SK-N-SH treated with all-trans-retinoic acid at 6 μM for 48 hours (cell line): ENCODE measurements around the gene EVI5.

ENCODE experiments used
- ATAC-seq: fragments of 200-7000 bp; cut with Tn5 transposase; 3 replicates; pipeline ENCODE4 v1.9.1; 2020; ENCODE audit warnings: mild to moderate bottlenecking, moderate library complexity
- ARNTL ChIP-seq: fragments of 450-650 bp; formaldehyde crosslinking; IDR thresholded peaks from 2 replicates; pipeline ENCODE4 v1.5.0; 2020; ENCODE audit warnings: low read depth, mild to moderate bottlenecking, moderate library complexity, borderline replicate concordance
- BACH2 ChIP-seq: fragments of 250-450 bp; sonication (Bioruptor Pico); IDR thresholded peaks from 2 replicates; pipeline ENCODE4 v1.9.0; 2021; ENCODE audit warnings: mild to moderate bottlenecking, borderline replicate concordance
- CSDC2 ChIP-seq: fragments of 250-450 bp; sonication (Bioruptor Pico); IDR thresholded peaks from 2 replicates; pipeline ENCODE4 v1.5.0; 2020; ENCODE audit warnings: mild to moderate bottlenecking, moderate library complexity
- ESRRG ChIP-seq: fragments of 250-450 bp; sonication (Bioruptor Pico); IDR thresholded peaks from 2 replicates; pipeline ENCODE4 v1.6.1; 2021; ENCODE audit warnings: mild to moderate bottlenecking
- GLIS3 ChIP-seq: fragments of 250-450 bp; sonication (Bioruptor Pico); IDR thresholded peaks from 2 replicates; pipeline ENCODE4 v1.5.0; 2020; ENCODE audit warnings: mild to moderate bottlenecking, moderate library complexity
- OSR1 ChIP-seq: fragments of 250-450 bp; sonication (Bioruptor Pico); IDR thresholded peaks from 2 replicates; pipeline ENCODE4 v1.8.0; 2022; ENCODE audit warnings: moderate library complexity, mild to moderate bottlenecking, inconsistent platforms
- PPARA ChIP-seq: fragments of 250-450 bp; sonication (Bioruptor Pico); IDR thresholded peaks from 2 replicates; pipeline ENCODE4 v1.5.0; 2020; ENCODE audit warnings: mild to moderate bottlenecking, borderline replicate concordance
- RARB ChIP-seq: fragments of 250-450 bp; sonication (Bioruptor Pico); IDR thresholded peaks from 2 replicates; pipeline ENCODE4 v1.8.0; 2021; ENCODE audit warnings: mild to moderate bottlenecking, moderate library complexity
- SNAI2 ChIP-seq: fragments of 250-450 bp; sonication (Bioruptor Pico); IDR thresholded peaks from 2 replicates; pipeline ENCODE4 v1.5.0; 2020; ENCODE audit warnings: mild to moderate bottlenecking, moderate library complexity
- TCF4 ChIP-seq: fragments of 250-450 bp; sonication (Bioruptor Pico); IDR thresholded peaks from 2 replicates; pipeline ENCODE4 v1.8.0; 2021; ENCODE audit warnings: mild to moderate bottlenecking, moderate library complexity, borderline replicate concordance
- TOX ChIP-seq: fragments of 250-450 bp; sonication (Bioruptor Pico); IDR thresholded peaks from 2 replicates; pipeline ENCODE4 v1.8.0; 2021; ENCODE audit warnings: mild to moderate bottlenecking, moderate library complexity, borderline replicate concordance
- ZC3H10 ChIP-seq: fragments of 250-450 bp; sonication (Bioruptor Pico); IDR thresholded peaks from 2 replicates; pipeline ENCODE4 v1.5.1; 2021; ENCODE audit warnings: mild to moderate bottlenecking, moderate library complexity
- ZFP30 ChIP-seq: fragments of 450-650 bp; formaldehyde crosslinking; IDR thresholded peaks from 2 replicates; pipeline ENCODE4 v1.5.0; 2022; ENCODE audit warnings: mild to moderate bottlenecking, moderate library complexity
- ZNF565 ChIP-seq: fragments of 450-650 bp; formaldehyde crosslinking; conservative IDR thresholded peaks from 2 replicates; pipeline ENCODE4 v1.5.0; 2020; ENCODE audit warnings: low read depth, mild to moderate bottlenecking, moderate library complexity
- ZNF70 ChIP-seq: fragments of 450-650 bp; formaldehyde crosslinking; IDR thresholded peaks from 2 replicates; pipeline ENCODE4 v1.5.0; 2020; ENCODE audit warnings: mild to moderate bottlenecking, moderate library complexity
- TF ChIP-seq, protein P1 (sequence below): fragments of 250-450 bp; sonication (Bioruptor Pico); IDR thresholded peaks from 2 replicates; pipeline ENCODE4 v1.8.0; 2020; ENCODE audit warnings: mild to moderate bottlenecking, moderate library complexity, borderline replicate concordance
- TF ChIP-seq, protein P2 (sequence below): fragments of 250-450 bp; sonication (Bioruptor Pico); IDR thresholded peaks from 2 replicates; pipeline ENCODE4 v1.8.0; 2021; ENCODE audit warnings: low read depth, mild to moderate bottlenecking, moderate library complexity, borderline replicate concordance
- TF ChIP-seq, protein P3 (sequence below): fragments of 250-450 bp; sonication (Bioruptor Pico); IDR thresholded peaks from 2 replicates; pipeline ENCODE4 v1.5.0; 2020; ENCODE audit warnings: mild to moderate bottlenecking, moderate library complexity
- TF ChIP-seq, protein P4 (sequence below): fragments of 250-450 bp; sonication (Bioruptor Pico); IDR thresholded peaks from 2 replicates; pipeline ENCODE4 v1.5.1; 2021; ENCODE audit warnings: mild to moderate bottlenecking, moderate library complexity

Gene EVI5

DNA sequence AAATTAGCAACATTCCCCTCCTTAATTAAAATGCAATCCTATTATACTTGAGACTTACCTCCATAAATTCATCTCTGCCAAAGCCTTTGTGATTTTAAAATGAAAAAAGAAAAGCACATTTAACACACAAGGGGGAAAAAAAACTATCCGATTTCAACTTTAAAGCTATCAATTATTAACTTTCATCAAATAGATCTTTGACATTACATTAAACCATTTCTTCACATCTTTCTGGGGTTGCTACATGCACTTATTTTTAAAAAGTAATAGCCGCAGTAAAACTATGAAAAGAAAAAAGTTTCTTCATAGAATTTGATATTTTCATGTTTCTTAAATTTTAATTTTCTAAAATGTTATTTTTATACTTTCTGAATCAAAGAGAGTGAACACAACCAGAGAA is 71.0 kb downstream of the EVI5 start (continued):
- TF ChIP-seq ZNF565 (no peak), ZFP30 (CRISPR knock-in tag) (no peak), RARB (CRISPR knock-in tag) (no peak), GLIS3 (CRISPR knock-in tag) (no peak)

DNA sequence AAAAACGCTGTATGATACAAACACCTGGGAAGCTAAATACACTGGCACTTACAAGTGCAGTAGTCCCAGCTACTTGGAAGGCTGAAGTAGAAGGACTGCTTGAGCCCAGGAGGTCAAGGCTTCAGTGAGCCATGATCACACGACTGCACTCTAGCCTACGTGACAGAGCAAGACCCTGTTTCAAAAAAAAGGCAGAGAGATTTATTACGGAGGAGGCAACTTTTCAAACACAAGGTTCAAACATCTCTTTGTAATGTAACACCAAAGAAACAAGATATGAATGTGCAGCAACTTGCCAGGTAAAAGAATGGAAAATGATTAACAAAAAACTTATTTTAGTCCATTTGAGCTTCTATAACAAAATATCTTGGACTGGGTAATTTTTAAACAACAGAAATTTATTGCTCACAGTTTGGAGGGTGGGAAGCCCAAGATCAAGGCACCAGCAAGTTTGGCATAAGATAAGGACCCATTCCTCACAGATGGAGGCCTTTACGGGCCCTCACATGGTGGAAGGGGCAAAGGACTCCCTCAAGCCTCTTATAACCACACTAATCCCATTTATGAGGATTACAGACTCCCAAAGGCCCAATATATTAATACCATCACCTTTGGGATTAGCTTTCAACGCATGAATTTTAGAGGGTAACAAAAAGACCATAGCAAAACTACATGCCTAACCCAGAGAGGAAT is 73.3 kb downstream of the EVI5 start:
- no peak for ATAC-seq

DNA sequence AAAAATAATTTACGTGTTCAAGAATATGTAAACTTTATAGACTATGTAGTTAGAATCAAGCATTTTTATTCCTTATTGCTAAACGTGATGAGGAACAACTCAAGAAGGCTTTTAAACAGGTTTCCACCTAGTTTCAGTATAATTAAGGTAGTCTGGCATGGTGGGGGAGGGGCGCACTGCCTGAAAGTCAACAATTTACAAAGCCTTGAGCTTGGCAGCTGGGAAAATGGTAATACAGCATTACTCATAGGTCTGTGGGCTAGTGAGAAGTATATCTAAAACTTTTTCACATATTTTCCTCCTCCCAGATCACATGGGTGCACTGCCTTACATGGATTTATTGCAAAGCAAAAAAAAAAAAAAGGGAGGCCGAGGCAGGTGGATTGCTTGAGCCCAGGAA is 75.2 kb downstream of the EVI5 start:
- TF ChIP-seq BACH2 (CRISPR knock-in tag) (no peak), OSR1 (no peak), PPARA (no peak), SNAI2 (CRISPR knock-in tag) (no peak)
- TF ChIP-seq, protein P1, sequence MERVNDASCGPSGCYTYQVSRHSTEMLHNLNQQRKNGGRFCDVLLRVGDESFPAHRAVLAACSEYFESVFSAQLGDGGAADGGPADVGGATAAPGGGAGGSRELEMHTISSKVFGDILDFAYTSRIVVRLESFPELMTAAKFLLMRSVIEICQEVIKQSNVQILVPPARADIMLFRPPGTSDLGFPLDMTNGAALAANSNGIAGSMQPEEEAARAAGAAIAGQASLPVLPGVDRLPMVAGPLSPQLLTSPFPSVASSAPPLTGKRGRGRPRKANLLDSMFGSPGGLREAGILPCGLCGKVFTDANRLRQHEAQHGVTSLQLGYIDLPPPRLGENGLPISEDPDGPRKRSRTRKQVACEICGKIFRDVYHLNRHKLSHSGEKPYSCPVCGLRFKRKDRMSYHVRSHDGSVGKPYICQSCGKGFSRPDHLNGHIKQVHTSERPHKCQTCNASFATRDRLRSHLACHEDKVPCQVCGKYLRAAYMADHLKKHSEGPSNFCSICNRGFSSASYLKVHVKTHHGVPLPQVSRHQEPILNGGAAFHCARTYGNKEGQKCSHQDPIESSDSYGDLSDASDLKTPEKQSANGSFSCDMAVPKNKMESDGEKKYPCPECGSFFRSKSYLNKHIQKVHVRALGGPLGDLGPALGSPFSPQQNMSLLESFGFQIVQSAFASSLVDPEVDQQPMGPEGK (CRISPR knock-in tag), result no peak
- ATAC-seq, result no peak

More for the DNA sequence above, 73.3 kb downstream of the EVI5 start:
- TF ChIP-seq CSDC2 (CRISPR knock-in tag), result no peak
- TF ChIP-seq ZNF70 (CRISPR knock-in tag), result no peak
- TF ChIP-seq ARNTL (CRISPR knock-in tag), result no peak
- no peak for TF ChIP-seq OSR1
- no peak for TF ChIP-seq TCF4 (CRISPR knock-in tag)
- TF ChIP-seq, protein P2, sequence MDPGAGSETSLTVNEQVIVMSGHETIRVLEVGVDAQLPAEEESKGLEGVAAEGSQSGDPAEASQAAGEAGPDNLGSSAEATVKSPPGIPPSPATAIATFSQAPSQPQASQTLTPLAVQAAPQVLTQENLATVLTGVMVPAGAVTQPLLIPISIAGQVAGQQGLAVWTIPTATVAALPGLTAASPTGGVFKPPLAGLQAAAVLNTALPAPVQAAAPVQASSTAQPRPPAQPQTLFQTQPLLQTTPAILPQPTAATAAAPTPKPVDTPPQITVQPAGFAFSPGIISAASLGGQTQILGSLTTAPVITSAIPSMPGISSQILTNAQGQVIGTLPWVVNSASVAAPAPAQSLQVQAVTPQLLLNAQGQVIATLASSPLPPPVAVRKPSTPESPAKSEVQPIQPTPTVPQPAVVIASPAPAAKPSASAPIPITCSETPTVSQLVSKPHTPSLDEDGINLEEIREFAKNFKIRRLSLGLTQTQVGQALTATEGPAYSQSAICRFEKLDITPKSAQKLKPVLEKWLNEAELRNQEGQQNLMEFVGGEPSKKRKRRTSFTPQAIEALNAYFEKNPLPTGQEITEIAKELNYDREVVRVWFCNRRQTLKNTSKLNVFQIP (CRISPR knock-in tag), result no peak
- no peak for TF ChIP-seq ESRRG (CRISPR knock-in tag)
- no peak for TF ChIP-seq BACH2 (CRISPR knock-in tag)
- TF ChIP-seq SNAI2 (CRISPR knock-in tag), result no peak
- TF ChIP-seq RARB (CRISPR knock-in tag), result no peak
- no peak for TF ChIP-seq TOX
- TF ChIP-seq ZFP30 (CRISPR knock-in tag), result no peak
- no peak for TF ChIP-seq ZNF565
- no peak for TF ChIP-seq ZC3H10 (CRISPR knock-in tag)
- TF ChIP-seq, all 23 proteins: peak for 0

DNA sequence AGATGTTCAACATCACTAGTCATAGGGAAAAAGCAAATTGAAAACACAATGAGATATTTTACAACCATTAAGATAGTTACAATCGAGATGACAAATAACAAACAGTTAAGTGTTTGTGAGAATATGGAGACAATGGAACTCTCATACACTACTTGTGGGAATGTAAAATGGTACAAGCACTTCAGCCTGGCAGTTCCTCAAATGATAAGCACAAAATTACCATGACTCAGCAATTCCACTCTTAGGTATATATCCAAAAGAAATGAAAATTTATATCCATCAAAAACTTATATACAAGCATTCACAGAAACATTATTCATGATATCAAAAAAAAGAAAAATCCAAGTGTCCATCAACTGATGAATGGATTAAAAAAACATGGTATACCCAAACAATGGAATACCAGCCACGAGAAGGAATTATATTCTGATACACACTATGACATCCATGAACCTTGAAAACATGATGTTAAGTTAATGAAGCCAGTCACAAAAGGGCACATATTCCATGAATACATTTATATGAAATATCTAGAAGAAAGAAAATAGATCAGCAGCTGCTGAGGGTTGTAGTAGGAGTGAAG is 76.4 kb downstream of the EVI5 start:
- ATAC-seq, result no peak
- TF ChIP-seq, protein P3, sequence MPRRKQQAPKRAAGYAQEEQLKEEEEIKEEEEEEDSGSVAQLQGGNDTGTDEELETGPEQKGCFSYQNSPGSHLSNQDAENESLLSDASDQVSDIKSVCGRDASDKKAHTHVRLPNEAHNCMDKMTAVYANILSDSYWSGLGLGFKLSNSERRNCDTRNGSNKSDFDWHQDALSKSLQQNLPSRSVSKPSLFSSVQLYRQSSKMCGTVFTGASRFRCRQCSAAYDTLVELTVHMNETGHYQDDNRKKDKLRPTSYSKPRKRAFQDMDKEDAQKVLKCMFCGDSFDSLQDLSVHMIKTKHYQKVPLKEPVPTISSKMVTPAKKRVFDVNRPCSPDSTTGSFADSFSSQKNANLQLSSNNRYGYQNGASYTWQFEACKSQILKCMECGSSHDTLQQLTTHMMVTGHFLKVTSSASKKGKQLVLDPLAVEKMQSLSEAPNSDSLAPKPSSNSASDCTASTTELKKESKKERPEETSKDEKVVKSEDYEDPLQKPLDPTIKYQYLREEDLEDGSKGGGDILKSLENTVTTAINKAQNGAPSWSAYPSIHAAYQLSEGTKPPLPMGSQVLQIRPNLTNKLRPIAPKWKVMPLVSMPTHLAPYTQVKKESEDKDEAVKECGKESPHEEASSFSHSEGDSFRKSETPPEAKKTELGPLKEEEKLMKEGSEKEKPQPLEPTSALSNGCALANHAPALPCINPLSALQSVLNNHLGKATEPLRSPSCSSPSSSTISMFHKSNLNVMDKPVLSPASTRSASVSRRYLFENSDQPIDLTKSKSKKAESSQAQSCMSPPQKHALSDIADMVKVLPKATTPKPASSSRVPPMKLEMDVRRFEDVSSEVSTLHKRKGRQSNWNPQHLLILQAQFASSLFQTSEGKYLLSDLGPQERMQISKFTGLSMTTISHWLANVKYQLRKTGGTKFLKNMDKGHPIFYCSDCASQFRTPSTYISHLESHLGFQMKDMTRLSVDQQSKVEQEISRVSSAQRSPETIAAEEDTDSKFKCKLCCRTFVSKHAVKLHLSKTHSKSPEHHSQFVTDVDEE, result no peak
- TF ChIP-seq, protein P2 (CRISPR knock-in tag), result no peak
- no peak for TF ChIP-seq TCF4 (CRISPR knock-in tag)
- TF ChIP-seq ESRRG (CRISPR knock-in tag), result no peak
- TF ChIP-seq, protein P4, sequence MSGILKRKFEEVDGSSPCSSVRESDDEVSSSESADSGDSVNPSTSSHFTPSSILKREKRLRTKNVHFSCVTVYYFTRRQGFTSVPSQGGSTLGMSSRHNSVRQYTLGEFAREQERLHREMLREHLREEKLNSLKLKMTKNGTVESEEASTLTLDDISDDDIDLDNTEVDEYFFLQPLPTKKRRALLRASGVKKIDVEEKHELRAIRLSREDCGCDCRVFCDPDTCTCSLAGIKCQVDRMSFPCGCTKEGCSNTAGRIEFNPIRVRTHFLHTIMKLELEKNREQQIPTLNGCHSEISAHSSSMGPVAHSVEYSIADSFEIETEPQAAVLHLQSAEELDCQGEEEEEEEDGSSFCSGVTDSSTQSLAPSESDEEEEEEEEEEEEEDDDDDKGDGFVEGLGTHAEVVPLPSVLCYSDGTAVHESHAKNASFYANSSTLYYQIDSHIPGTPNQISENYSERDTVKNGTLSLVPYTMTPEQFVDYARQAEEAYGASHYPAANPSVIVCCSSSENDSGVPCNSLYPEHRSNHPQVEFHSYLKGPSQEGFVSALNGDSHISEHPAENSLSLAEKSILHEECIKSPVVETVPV (CRISPR knock-in tag), result no peak
- TF ChIP-seq CSDC2 (CRISPR knock-in tag), result no peak
- TF ChIP-seq, protein P1 (CRISPR knock-in tag), result no peak
